ENCODE measurements around the gene CFAP100.

DNA sequence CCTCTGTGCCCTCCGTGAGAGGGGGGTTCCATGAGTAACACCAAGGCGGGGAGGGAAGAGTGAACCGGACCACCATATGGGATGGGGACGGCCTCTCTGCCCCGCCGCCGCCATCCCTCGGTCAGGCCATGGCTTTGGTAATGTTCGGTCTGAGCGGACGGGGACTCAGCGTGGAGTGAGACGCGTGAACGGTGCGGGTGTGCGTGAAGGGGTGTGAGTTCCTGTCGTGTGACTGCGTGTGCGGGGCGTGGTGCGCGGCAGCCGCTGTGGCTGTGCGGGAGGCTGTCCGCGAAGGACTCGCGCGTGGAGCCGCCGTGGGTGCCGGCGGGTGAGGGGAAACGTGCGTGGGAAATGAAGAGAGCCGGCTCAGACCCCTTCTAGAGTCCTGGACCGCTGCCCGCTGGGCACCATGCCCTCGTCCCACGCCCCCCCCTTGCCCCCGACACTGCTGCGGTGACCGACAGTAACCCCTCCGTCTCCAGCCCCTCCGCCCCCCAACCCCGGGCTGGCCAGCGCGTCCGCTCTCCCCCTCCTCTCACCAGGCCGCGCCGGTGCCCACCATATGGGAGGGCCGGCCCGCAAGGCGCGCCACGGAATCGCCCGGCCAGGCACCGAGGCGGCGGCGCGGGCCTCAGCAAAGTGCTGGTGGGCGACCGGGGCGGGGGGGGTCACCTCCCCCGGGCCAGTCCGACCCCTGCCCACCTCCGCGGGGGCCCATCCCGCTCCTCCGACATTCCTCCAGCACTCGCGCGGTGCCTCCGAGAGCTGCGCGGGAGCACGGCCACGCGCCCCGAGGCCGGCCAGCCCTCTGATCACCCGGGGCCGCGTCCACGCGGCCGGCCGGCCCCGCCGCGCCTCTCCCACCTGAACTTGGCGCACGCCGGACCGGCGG, 38.1 kb upstream of the CFAP100 start:
- TF ChIP-seq CEBPB (IDR thresholded peaks at IDR 0.05; ENCODE audit: low read depth, low read length) (no peak), CTCF (conservative IDR thresholded peaks at IDR 0.05; ENCODE audit: low read depth, low read length) (no peak), BHLHE40 (IDR thresholded peaks at IDR 0.05; ENCODE audit: low read depth, low read length) (no peak), POLR2A (IDR thresholded peaks at IDR 0.05; ENCODE audit: low read depth, low read length) (no peak), RAD21 (IDR thresholded peaks at IDR 0.05; ENCODE audit: low read length) (no peak)
